DMS114 treated with DMSO at 0.1 percent for 48 hours (cell line): ENCODE results near the gene CCK.

Experiments
- DNase-seq: peaks from one replicate; lab custom pipeline; 2025; ENCODE audit not compliant: unreplicated experiment; lab: John Stamatoyannopoulos, UW

The CCK gene

DNA sequence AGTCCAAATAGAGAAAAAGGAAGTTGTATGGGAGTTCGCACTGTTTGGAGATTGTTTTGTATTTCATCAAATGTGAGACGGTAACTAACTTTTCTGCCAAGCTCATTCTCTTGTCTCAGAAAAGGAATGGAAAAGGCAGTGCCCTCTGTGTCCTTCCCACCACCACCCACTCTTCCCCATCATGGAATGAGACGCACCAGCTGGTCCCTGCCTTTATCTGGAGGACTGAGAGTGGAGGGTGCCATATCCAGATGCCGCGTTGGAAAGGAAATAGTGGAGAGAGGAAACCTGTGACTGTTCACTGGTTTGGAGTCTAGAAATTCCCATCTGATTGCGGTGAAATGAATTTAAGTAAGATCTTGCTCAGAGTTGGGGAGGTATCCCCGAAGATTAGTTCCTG, 3.7 kb upstream of the CCK start:
- DNase-seq: no peak

DNA sequence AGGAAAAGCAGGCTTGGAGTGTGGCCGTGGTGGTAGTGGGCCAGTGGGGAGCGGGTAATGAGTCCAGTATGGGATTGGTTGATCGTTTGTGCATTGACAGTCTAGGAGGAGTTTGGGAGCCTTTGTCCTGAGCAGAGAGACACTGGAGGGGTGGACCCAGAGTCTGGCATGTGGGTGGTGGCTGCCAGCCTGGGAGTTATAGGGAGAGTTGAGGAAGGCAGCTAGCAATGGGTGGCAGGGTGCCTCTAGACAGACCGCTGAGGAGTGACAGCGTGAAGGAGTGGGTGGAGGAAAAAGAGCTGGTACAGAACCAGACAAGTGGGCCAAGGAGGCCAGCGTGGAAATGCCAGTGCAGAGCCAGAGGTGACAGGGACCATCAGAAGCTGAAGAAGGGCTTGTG, 1.9 kb upstream of the CCK start:
- no peak for DNase-seq

DNA sequence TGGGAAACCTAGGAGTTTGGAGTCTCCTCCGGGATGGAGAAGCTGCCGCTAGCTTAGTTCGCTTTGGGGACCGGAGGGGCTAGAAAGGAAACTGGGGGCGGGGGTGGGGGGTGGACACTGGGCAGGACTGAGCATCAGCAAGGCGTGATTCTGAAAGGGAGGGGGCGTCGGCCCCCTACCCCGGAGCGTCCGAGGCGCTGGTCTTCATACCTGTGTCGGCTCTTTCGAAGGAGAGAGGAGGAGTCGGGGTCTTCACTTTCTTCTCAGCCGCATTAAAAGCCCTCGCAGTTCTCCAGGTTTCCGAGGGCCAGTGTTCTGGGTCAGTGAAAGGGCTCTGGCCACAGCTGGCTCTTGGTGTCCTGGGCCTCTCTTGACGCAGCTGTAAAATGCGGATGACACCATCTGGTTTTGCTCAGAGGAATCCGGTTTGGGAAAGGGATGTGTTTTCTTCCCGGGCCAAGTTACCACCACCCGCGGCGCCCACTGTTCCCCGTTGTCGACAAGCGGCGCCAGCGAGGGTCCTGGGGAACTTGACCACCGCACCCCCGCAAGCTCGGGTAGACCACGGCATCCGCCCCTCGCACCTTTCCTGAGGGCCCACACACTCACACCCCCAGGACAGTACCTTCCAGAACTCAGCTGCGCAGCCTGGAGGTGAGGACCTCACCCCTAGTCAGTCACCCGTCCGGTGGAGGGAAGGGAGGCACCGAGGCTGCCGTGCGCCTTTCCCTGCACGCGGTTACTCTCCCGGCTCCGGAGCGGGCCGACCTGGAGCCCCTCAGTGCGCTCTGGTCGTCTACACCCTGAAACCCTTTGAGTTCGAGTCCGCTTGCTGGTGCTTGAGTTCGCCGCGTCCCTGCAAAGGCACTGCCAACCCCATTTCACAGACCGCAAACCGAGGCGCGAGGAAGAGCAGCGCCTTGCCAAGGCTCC, 660 bp downstream of the CCK start:
- no peak for DNase-seq

DNA sequence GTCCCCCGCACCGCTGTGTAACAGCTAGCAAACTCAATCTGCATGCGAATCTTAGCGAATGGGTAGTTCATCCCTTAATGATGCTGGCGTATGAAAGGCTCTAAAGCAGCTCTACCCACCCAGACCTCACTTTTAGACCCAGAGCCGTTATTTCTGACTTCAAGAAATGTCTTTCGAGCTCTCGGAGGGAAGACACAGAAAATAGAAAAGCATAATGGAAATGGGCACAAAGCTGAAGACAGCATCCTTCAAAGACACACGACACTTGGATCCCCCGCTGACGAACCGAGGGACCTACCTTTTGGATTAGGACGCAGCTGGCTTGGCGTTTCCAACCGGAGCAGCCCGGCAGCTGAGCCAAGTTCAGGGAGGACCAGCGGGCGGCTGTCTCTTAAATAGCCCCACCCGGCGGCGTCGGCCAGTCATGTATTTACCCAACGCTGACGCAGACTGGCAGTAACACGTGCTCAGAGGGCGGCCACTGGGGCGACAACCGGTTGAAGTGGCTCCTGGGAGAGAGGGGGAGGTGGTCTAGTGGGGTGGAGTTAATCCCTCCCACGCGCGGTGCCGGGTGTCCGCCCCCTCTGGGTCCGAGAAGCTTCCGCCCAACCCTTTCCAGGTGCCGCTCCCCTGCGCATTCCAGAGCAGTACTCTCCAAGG, 1.5 kb downstream of the CCK start:
- DNase-seq: peak; percentile 20

DNA sequence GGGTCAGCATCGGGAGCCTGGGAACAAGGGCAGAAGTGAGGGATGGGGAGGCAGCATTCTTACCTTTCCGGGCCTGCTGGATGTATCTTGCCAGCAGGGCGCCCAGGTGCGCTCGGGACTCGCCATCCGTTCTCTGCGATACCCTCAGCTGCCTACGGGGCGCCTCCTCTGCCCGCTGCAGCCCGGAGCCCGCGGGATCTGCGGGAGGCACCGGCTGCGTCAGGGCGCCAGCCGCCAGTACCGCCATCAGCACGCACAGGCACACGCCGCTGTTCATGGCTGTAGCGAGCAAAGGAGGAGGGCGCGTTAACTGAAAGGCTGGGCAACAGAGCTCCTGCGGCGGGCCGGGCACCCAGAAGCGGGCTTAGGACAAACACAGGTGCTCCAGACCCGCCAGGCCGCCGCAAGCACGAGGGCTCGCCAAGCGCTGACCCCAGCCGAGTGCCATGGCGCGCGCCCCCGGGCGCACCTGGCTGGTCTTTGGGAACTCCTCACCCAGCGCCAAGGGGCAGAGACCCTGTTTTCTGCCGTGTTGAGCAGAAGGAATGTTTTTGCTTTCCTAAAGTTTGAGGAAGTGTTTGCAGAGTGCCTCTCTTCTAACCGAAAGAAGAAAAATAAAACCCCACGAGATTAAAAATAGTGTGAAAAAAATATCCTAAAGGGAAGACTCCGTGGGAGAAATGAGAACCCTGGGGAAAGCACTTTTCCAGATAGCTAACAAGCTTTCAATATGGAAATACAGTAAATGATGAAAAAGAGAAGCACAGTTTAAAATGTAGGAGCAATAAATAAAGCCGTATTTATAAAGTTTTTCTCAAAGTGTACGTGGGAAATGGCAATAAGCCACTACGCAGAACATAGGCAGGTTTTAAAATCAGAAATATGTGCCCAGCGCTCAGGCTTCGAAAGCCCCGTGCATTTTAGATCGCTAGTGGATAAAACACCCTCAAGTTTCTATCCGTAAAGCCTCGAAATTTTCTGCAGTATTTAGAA, 2.3 kb downstream of the CCK start:
- peak; percentile 19 for DNase-seq

DNA sequence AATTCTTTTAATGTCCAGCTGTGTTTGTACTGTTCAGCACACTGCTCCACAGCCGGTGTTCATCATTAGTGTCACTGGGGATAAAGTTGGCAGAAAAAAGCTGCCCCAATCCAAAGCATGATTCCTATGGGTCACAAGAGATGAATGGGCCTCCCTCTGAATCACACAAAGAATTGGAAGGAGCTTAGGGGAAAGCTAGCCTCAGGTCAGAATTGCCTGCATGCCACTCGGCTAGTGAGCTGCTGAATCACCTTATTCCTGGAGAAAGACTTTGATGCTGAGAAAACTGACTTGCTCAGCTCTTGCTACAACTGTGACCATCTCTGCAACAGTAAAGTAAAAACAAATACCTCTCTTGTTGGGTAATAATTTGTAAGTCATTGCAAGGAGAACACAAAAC, 3.5 kb downstream of the CCK start:
- DNase-seq: no peak

DNA sequence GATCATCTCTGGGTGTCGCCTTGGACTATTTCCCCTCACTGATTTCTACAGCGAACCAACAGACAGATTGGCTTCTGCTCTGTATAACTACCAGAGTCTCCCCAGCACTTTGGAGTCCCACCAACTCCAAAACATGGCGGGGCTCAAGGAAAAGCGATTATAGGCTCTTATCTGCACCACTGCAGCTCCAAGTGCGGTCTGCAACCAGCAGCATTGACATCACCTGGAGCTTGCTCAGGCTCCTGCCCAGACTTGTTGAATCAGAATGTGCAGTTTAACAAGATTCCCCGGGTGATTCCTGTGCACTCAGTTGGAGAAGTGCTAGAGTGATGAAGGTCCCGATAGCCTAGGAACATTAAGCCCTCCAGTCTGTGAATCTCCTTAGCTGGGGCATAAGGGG, 9.0 kb downstream of the CCK start:
- DNase-seq: no peak

DNA sequence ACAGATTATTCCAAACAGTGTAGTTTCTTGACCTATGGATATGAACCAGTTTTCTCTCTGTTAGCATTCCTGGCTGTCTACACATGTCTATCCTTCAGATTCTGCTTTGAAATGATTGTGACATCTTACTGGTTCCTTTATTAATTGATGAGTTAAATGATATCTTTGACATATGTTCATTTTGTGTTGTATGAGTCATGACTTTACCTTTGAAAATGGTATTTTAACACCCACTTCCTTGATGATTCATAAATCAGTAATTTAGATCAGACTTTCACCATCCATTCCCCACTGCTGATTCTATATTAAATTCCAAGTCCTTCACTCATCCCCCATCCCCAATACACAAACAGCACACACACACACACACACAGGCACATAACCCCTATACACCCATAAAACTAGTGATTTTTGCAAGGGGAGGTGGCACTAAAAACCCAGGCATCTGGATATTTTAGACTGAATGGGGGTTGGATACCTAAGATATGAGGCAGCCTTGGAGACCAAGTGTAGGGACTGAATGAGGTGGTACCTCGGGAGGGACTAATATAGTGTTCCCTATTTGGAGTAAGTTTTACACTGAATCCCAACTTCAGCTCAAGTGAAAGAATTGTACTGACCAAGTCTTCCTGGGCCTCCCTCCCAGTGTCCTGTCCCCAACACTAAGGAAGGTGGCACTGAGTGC, 9.7 kb downstream of the CCK start:
- no peak for DNase-seq

DNA sequence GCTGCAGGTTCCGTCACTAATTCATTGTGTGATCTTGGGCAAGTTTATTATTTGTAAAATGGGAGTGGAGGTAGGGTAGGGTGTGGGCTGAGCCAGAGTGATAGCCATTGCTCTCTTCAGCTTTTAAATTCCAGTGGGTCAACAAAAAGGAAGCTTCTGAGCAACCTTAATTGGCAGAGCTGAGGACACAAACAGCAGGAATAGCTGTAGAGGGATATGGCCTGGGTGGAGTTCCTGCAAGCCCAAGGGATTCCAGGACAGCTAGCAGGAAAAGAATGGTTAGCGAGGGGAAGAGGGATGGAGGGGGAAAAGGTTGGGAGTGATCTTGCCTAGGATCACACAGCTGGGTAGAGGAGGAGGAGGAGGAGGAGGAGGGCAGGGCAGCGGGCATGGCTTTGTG, 11.4 kb downstream of the CCK start:
- DNase-seq: no peak

DNA sequence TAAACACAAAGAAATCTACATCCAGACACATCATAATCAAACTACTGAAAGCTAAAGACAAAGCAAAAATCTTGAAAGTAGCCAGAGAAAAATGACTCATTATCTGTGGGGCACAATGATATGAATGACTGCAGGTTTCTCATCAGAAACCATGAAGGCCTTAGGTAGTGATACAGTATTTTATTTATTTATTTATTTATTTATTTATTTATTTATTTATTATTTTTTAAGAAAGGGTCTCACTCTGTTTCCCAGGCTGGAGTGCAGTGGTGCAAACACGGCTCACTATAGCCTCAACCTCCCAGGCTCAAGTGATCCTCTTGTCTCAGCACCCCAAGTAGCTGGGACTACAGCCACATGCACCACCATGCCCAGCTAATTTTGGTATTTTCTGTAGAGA, 15.2 kb downstream of the CCK start:
- no peak for DNase-seq

DNA sequence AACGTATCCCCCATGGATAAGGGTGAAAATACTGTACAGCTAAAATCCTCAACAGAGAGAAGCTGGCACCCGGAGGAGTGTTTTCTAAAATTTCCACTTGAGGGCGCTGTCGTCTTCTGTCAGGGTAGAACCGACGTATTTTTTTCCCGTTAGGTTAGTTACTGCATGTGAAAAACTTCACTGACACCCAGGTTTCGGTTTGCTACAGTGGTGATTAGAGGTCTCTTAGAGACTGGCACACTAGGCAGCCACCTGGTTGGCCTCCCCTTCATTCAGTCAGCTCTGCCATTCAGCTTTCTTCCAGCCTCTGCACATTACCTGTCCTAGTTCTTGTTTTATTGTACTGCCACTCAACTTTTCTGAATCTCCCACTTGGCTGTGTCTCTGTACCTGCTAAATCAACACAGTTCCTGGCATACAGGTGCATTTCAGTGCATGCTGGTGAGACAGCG, 18.4 kb downstream of the CCK start:
- DNase-seq: peak; percentile 23

DNA sequence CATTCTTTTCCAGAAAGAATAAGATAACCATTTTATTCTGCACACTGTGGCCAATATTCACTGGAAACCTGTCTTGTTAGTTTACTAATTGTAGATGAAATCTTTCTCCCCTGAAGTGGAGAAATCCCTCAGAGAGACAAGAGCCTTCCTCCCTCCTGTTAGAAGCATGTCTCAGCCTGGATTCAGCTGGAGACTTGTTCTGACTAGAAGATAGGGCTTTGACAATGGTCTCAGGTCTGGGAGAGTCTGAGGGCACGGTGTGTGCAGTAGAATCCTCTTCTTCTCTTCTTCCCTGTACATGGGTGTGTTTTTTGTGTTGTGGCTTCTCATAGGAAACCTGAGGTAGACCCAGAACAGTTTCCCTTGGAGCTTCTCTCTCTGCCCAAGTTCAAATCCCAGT, 19.9 kb downstream of the CCK start:
- no peak for DNase-seq

DNA sequence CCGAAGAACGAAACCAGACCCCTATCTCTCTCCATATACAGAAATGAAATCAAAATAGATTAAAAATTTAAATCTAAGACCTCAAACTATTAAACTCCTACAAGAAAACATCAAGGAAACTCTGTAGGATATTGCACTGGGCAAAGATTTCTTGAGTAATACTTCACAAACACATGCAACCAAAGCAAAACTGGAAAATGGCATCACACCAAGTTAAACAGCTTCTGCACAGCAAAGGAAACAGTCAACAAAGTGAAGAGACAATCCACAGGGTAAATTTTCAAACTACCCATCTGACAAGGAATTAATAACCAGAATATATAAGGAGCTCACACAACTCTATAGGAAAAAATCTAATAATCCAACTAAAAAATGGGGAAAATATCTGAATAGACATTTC, 29.4 kb downstream of the CCK start:
- no peak for DNase-seq

DNA sequence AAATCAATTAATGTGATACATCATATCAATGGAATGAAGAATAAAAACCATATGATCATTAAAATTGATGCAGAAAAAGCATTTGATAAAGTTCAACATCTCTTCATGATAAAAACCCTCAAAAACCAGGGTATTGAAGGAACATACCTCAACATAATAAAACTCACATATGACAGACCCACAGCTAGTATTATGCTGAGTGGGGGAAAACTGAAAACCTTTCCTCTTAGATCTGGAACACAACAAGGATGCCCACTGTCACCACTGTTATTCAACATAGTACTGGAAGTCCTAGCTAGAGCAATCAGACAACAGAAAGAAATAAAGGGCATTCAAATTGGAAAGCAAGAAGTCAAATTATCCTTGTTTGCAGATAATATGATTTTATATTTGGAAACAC, 30.5 kb downstream of the CCK start:
- no peak for DNase-seq

DNA sequence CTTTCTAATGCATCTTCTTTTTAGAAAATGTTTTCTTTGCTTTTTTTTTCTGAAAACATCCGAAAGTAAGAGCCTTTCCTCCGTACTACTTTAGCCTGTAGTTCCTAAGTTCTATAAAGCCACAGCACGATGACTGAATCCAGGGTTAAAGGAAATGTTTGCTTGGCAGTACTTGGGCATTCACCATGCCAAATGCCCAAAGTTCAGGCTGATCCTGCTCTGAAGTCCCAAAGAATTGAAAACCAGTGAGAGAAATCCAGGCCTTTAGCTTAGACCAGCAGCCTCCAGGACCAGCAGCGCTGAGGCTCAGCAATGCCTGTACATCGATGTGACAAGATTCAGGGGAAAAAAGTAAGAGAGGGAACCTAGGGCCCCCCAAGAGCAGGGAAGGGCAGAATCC, 35.1 kb downstream of the CCK start:
- no peak for DNase-seq

DNA sequence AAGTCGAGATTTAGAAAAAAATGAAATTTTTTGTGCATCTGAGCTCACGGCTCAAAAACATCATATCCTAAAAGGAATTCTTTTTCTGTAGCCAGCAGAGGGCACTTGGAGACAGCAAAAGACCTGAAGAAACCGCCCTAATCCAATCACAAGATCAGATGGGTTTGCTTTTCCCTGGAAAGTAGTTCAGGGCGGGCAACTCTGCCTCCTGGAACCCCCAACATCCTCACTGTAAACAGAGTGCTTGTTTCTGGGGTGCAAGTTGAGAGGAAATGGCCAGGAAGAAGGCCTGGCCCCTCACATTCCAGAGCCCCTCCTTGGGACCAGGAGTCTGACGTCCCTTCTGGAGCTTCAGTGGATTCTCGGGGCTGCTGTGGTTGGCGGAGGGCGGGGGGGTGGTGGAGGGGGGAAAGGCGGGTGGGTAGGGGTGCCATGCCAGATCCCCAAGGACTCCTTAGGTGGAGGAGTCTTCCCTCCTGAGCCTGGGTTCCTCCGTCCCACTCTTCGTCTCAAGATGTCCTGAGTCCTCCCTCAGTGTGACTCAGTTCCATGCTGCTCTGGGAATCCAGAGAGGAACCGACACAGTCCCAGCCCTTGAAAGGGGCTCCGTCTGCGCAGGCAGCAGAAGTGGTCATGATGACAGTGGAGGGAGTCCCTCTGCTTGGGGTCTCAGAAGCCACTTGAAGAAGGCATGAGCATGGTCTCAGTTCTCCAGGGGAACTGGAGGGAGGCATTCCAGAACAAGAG, 35.9 kb downstream of the CCK start:
- peak; percentile 40 for DNase-seq

DNA sequence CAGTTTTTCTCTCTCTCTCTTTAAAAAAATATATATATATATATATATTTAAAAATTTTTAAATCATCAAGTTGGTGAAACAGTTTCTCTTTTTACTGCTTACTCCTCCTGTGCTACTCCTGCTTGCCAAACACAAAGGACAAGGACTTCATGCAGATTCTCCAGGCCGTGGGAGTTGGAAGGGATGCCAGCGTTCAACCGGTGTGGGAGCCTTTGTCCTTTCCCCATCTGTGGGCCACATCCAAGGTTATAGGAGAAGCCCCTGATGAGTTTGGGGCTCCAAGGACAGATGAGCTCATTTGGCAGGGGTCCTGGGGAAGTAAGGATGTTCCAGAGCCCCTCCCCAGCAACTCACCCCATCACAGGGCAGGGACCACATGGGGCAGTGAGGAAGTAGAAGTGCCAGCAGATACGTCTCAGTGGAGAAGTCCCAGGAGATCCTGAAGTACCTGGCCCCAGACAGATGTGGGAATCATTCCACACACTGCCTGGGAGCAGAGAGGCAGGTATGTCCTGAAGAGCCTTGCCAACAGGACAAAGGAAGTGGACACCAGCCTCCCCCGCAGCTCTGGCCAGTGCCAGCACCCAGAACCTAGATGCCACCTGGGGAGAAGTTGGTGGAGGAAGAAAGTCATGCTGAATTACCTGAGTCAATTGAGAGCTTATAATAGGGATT, 36.6 kb downstream of the CCK start:
- DNase-seq: no peak

DNA sequence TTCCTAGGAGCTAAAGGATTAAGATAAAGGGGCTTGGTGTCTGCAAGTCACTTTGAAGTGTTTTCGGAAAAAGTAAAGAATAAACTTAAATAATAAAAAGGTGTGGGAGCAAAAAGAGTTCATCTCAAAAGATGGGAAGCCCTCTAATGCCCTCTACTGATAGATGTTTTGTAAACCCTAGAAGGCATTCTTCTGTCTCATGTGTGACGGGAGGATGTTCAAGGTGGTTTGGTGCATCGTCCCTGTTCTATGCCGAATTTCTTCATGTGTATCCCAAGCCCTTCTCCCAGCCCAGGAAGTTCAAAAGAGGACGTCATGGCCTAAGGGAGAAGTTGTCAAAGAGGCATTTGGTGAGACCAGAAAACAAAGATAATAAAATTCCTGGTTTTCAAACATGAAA, 37.2 kb downstream of the CCK start:
- no peak for DNase-seq
